Glutamatergic neuron (in vitro differentiated cells): ENCODE results near the gene GMDS. TPM values are rescaled to one million over a fixed set of nuclear protein-coding genes. Genes with fewer than 3 reads are reported as not detected.
A peak's percentile ranks its signal among the peaks of the same experiment; 100 is the strongest.

Experiments used
- DNase-seq: peaks from one replicate; pipeline ENCODE4 v3.0.0; 2022
- H3K27ac Mint-ChIP-seq: one replicate; pipeline ENCODE4 v1.8.0; 2020; ENCODE audit warnings: mild to moderate bottlenecking, mixed read lengths, inconsistent platforms; ENCODE audit not compliant: unreplicated experiment
- H3K27me3 Mint-ChIP-seq: one replicate; pipeline ENCODE4 v1.8.0; 2020; ENCODE audit warnings: mild to moderate bottlenecking, moderate library complexity, mixed read lengths, inconsistent platforms; ENCODE audit not compliant: unreplicated experiment
- H3K36me3 Mint-ChIP-seq: one replicate; pipeline ENCODE4 v1.8.0; 2020; ENCODE audit warnings: mild to moderate bottlenecking, mixed read lengths, inconsistent platforms; ENCODE audit not compliant: unreplicated experiment
- H3K4me1 Mint-ChIP-seq: one replicate; pipeline ENCODE4 v1.8.0; 2020; ENCODE audit warnings: mild to moderate bottlenecking, low read depth, mixed read lengths, inconsistent platforms; ENCODE audit not compliant: unreplicated experiment
- H3K4me3 Mint-ChIP-seq: one replicate; pipeline ENCODE4 v1.8.0; 2020; ENCODE audit warnings: mild to moderate bottlenecking, mixed read lengths, inconsistent platforms; ENCODE audit not compliant: unreplicated experiment
- H3K9me3 Mint-ChIP-seq: one replicate; pipeline ENCODE4 v1.8.0; 2020; ENCODE audit warnings: mild to moderate bottlenecking, moderate library complexity, mixed read lengths, inconsistent platforms; ENCODE audit not compliant: unreplicated experiment
- total RNA-seq: library from RNA; stranded (reverse); fragmentation: NEBNext Ultra II Directional; extraction: Animal tissue kit (Norgen Biotek cat#: 25700); gene quantifications from one replicate; pipeline ENCODE4 v1.2.1, GENCODE V29; 2021; ENCODE audit not compliant: unreplicated experiment
- TF ChIP-seq, protein P1 (sequence below): fragments of 200-600 bp; sonication (generic); IDR thresholded peaks from one replicate; pipeline ENCODE4 v1.5.0; 2021; ENCODE audit not compliant: partially characterized antibody, unreplicated experiment

GMDS gene
- total RNA-seq, 1 donor from 2014 or later, result 8.9 TPM

DNA sequence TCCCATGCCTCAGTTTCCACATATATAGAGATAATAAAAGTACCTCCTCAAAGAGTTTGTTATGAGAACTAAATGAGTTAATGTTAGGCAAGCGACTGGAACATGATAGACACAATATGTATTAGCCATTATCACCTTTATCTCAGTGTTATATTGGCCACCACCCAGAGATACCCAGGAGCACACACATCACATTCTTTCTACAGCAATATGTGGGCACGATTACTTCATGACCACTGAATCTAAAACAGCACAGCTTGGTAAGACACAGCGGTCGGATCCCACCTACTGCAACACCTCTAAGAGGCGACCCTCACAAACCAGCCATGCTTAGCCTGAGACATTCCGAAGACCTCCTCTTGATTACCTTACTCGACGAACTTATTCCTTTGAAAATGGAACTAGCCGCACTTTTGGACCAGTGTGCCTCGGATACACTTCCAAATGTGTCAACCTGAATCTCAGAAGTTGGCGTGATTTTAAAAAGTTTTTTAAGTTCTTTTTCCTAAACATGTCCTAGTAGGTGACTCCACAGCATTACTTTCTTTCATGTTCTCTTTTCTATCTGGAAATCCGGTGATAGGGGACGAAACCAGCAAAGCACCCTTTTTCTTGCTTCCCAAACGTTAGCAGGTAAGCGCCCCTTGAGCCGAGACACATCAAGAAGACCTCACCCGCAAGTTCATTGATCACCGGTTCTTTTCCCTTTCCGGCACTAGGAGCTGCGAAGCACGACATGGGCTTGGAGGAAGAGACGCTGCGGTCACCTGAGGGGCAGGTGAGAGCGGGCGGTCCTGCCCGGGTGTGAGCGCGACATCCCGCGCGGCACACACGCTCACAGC is 923 bp downstream of the GMDS start:
- no peak for DNase-seq
- H3K4me1 Mint-ChIP-seq, result peaks cover 10% of the 10 kb centered on the region
- peaks cover 9% of the 10 kb centered on the region for H3K9me3 Mint-ChIP-seq
- no peak overlapping the region for H3K27ac Mint-ChIP-seq
- H3K4me3 Mint-ChIP-seq, result peak overlapping the region; percentile 89
- TF ChIP-seq, protein P1, sequence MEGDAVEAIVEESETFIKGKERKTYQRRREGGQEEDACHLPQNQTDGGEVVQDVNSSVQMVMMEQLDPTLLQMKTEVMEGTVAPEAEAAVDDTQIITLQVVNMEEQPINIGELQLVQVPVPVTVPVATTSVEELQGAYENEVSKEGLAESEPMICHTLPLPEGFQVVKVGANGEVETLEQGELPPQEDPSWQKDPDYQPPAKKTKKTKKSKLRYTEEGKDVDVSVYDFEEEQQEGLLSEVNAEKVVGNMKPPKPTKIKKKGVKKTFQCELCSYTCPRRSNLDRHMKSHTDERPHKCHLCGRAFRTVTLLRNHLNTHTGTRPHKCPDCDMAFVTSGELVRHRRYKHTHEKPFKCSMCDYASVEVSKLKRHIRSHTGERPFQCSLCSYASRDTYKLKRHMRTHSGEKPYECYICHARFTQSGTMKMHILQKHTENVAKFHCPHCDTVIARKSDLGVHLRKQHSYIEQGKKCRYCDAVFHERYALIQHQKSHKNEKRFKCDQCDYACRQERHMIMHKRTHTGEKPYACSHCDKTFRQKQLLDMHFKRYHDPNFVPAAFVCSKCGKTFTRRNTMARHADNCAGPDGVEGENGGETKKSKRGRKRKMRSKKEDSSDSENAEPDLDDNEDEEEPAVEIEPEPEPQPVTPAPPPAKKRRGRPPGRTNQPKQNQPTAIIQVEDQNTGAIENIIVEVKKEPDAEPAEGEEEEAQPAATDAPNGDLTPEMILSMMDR, result no peak
- H3K36me3 Mint-ChIP-seq, result no peaks in the 10 kb centered on the region
- peaks cover 8% of the 10 kb centered on the region for H3K27me3 Mint-ChIP-seq

DNA sequence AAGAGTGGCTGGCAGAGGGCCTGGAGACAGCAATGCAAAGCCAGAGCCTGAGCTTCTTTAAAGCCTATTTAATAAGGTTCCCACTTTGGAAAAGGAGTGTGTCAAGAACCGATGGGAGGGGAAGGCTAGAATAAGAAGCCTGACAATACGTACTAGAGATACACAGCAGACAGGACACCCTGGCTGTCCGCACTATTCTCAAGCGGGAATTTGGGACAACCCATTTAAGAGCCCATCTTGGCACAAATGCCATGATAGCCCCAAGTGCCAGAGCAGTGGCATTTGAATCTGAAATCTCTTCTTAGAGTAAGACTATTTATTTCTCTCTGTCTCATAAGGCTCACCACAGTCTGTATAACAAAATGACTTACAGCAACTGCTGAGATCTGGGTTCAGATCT is 3.1 kb downstream of the GMDS start:
- TF ChIP-seq, protein P1, result no peak
- Mint-ChIP-seq H3K36me3 (no peaks in the 10 kb centered on the region), H3K4me3 (no peak overlapping the region), H3K4me1 (peaks cover 7% of the 10 kb centered on the region), H3K27ac (no peak overlapping the region), H3K9me3 (peaks cover 9% of the 10 kb centered on the region), H3K27me3 (peaks cover 8% of the 10 kb centered on the region)
- no peak for DNase-seq

DNA sequence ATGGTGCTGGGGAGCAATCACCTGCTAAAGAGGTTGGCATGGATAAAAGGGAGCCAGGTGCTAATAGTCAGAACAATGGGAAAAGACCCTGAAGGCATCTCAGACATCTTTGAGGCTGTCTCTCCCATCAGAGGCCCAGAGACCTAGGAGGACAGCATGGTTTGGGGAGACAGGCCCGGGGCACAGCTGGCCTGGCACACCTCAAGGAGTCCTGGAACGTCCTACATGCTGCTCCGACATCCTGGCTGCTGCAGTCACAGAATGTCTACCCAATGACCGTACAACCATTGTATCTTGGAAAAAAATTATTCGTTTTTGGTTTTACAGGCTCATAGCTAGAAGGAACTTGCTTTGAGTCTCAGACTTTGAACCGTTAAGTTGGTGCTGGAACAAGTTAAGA is 4.4 kb downstream of the GMDS start:
- H3K9me3 Mint-ChIP-seq, result peaks cover 6% of the 10 kb centered on the region
- H3K27ac Mint-ChIP-seq, result no peak overlapping the region
- peaks cover 5% of the 10 kb centered on the region for H3K4me1 Mint-ChIP-seq
- no peak overlapping the region for H3K4me3 Mint-ChIP-seq
- no peak for DNase-seq
- no peaks in the 10 kb centered on the region for H3K36me3 Mint-ChIP-seq
- peaks cover 7% of the 10 kb centered on the region for H3K27me3 Mint-ChIP-seq
- TF ChIP-seq, protein P1, result no peak

DNA sequence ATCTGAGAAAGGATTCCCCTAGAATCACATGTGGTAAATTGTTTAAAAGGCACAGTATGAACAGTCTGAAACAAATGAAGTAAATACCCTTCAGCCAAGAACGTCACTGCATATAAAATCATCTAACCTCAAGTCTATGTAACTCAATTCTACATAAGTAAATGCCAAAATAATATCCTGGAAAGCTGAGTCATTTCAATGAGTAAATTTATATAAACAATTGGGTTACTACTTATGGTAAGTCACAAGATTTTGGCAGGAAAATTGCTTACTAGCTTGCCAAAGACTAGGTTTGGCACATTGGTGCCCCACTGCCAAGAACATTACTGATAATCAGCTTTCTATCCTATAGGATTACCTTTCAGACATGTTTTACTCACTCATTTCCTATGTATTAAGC is 8.4 kb downstream of the GMDS start:
- TF ChIP-seq, protein P1, result no peak
- H3K4me3 Mint-ChIP-seq, result no peak overlapping the region
- H3K4me1 Mint-ChIP-seq, result peaks cover 4% of the 10 kb centered on the region
- peaks cover 3% of the 10 kb centered on the region for H3K27me3 Mint-ChIP-seq
- DNase-seq, result no peak
- H3K9me3 Mint-ChIP-seq, result no peaks in the 10 kb centered on the region
- H3K36me3 Mint-ChIP-seq, result no peaks in the 10 kb centered on the region
- no peak overlapping the region for H3K27ac Mint-ChIP-seq

DNA sequence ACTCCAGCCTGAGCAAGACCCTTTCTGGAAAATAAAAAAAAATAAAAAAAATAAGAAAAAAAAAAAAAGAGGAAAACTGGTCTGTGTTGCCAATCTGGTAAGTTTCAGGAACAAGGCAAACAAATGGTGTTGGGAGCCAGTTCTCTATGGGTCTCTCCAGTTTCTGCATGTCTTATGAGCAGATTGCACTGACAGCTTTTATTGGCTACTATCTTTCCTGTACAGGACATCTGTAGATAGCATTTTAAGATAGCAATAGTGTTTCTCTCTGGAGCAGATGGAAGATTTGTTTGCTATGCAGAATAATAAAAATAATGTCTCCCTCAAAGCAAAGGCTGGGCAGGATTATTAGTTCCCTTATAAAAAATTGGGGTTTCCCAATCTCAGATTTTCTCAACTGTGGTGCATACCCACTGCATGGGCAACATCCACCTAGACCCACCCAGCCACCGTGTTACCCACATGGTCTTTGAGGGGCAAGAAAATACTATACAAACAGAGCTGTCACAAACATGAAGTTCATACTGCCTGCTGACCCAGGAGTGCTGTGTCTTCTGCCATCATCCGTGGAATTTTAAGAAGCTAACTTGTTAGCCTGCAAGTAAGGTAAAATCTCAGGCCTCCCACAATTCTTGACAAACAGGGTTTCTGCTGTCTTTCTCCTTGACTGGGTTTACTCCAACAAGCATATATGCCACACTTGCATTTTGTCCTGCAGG is 9.5 kb downstream of the GMDS start:
- Mint-ChIP-seq H3K36me3 (no peaks in the 10 kb centered on the region), H3K27ac (no peak overlapping the region), H3K9me3 (no peaks in the 10 kb centered on the region), H3K4me3 (no peak overlapping the region), H3K27me3 (peaks cover 3% of the 10 kb centered on the region), H3K4me1 (peaks cover 4% of the 10 kb centered on the region)
- DNase-seq, result no peak
- TF ChIP-seq, protein P1, result no peak
